Measurements from ENCODE around the gene ACSS3.
"Not testable (repeated sequence)": the region's sequence is repeated elsewhere in the genome, so short reads cannot be mapped to it uniquely, and the experiment has no call there.

ACSS3 gene

GRCh38 chr12:81206429-81206828 is 128.6 kb downstream of the ACSS3 start:
- peak overlapping the region; percentile 61 for H3K27ac ChIP-seq (ENCODE audit: low read depth, low read length)
- H3K36me3 ChIP-seq (ENCODE audit: control insufficient read depth, insufficient read depth, low read length): no peaks in the 10 kb centered on the region
- no peak overlapping the region; the same call in 1 of the 2 replicates for H3K4me3 ChIP-seq (ENCODE audit: low read depth, low read length)
- no peaks in the 10 kb centered on the region for H3K9me3 ChIP-seq (ENCODE audit: control insufficient read depth, insufficient read depth, low read length)
- H3K4me1 ChIP-seq (ENCODE audit: control insufficient read depth, insufficient read depth, low read length): peaks cover 65% of the 10 kb centered on the region
- H3K9ac ChIP-seq (ENCODE audit: low read depth, low read length): no peak overlapping the region
- H3K27me3 ChIP-seq (ENCODE audit: control insufficient read depth, insufficient read depth, low read length): no peaks in the 10 kb centered on the region

- Histone ChIP-seq H3K36me3 (ENCODE audit: control insufficient read depth, insufficient read depth, low read length) (no peaks in the 10 kb centered on the region), H3K9ac (ENCODE audit: low read depth, low read length) (no peak overlapping the region), H3K27me3 (ENCODE audit: control insufficient read depth, insufficient read depth, low read length) (no peaks in the 10 kb centered on the region), H3K27ac (ENCODE audit: low read depth, low read length) (peak overlapping the region; percentile 61), H3K4me1 (ENCODE audit: control insufficient read depth, insufficient read depth, low read length) (peaks cover 73% of the 10 kb centered on the region), H3K9me3 (ENCODE audit: control insufficient read depth, insufficient read depth, low read length) (no peaks in the 10 kb centered on the region), H3K4me3 (ENCODE audit: low read depth, low read length) (no peak overlapping the region)
Measured at GRCh38 chr12:81207173-81207572, 129.3 kb downstream of the ACSS3 start.

- Histone ChIP-seq H3K27me3 (ENCODE audit: control insufficient read depth, insufficient read depth, low read length) (no peaks in the 10 kb centered on the region), H3K4me1 (ENCODE audit: control insufficient read depth, insufficient read depth, low read length) (peaks cover 78% of the 10 kb centered on the region), H3K36me3 (ENCODE audit: control insufficient read depth, insufficient read depth, low read length) (no peaks in the 10 kb centered on the region), H3K27ac (ENCODE audit: low read depth, low read length) (peak overlapping the region; percentile 61), H3K9ac (ENCODE audit: low read depth, low read length) (no peak overlapping the region), H3K9me3 (ENCODE audit: control insufficient read depth, insufficient read depth, low read length) (no peaks in the 10 kb centered on the region), H3K4me3 (ENCODE audit: low read depth, low read length) (no peak overlapping the region)
Measured at GRCh38 chr12:81207664-81208063, 129.8 kb downstream of the ACSS3 start.

DNA sequence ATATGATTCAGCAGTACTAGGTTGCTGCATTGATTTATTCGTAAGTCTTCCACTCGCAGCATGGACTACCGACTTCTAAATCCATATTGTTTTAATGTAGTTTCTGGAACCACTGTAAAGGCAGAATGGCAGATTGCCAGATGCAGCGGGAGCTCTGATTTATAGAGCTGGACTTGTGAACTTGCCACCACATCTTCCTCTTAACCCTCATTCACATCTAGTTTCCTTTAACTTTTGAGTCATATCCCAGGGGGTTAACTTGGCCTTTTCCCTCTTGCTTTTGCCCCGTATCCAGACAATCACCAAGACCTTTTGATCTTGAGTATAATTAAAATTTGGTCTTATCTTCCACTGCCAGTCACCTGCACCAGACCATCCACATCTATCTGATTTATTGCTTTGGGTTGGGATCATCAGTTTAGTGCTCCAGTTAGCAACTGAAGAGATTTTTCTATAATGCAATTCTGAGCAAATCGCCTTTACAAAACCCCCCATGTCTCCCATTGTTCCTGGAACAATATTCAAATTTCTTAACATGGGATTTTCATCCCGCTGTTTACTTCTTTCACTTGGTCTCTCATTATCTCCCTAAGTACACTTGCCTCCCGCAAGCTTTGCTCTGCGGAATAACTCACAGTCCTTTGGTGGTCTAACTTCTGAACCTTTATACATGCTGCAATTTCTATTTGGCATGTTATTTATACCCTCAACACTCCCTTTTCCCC is 130.5 kb downstream of the ACSS3 start:
- Histone ChIP-seq H3K9ac (ENCODE audit: low read depth, low read length) (no peak overlapping the region), H3K9me3 (ENCODE audit: control insufficient read depth, insufficient read depth, low read length) (no peaks in the 10 kb centered on the region), H3K27ac (ENCODE audit: low read depth, low read length) (peak overlapping the region; percentile 73), H3K36me3 (ENCODE audit: control insufficient read depth, insufficient read depth, low read length) (no peaks in the 10 kb centered on the region), H3K4me1 (ENCODE audit: control insufficient read depth, insufficient read depth, low read length) (peaks cover 79% of the 10 kb centered on the region), H3K4me3 (ENCODE audit: low read depth, low read length) (peak overlapping the region; percentile 30), H3K27me3 (ENCODE audit: control insufficient read depth, insufficient read depth, low read length) (no peaks in the 10 kb centered on the region)

DNA sequence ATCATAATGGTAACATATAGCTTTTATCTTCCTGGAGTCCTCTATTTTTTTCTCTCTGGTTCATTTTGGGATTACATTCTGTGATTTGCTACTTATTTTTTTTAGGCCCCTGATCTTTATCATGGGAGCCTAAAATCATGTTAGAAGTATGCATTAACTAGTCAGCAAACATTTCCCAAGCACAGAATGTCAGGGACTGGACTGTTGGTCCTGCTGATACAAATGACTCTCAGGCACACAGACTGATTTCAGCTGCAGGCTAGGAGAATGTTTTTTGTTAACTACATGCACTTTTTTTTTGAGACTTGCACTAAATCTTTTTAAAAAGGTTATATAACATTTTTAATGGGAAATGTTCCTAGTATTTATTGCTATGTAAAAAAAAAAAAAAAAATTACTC is 131.1 kb downstream of the ACSS3 start:
- H3K27me3 ChIP-seq (ENCODE audit: control insufficient read depth, insufficient read depth, low read length): no peaks in the 10 kb centered on the region
- peaks cover 79% of the 10 kb centered on the region for H3K4me1 ChIP-seq (ENCODE audit: control insufficient read depth, insufficient read depth, low read length)
- H3K36me3 ChIP-seq (ENCODE audit: control insufficient read depth, insufficient read depth, low read length): no peaks in the 10 kb centered on the region
- H3K9me3 ChIP-seq (ENCODE audit: control insufficient read depth, insufficient read depth, low read length): no peaks in the 10 kb centered on the region
- no peak overlapping the region for H3K9ac ChIP-seq (ENCODE audit: low read depth, low read length)
- H3K27ac ChIP-seq (ENCODE audit: low read depth, low read length): peak overlapping the region; percentile 73
- H3K4me3 ChIP-seq (ENCODE audit: low read depth, low read length): peak overlapping the region; percentile 30; the same call in 1 of the 2 replicates

DNA sequence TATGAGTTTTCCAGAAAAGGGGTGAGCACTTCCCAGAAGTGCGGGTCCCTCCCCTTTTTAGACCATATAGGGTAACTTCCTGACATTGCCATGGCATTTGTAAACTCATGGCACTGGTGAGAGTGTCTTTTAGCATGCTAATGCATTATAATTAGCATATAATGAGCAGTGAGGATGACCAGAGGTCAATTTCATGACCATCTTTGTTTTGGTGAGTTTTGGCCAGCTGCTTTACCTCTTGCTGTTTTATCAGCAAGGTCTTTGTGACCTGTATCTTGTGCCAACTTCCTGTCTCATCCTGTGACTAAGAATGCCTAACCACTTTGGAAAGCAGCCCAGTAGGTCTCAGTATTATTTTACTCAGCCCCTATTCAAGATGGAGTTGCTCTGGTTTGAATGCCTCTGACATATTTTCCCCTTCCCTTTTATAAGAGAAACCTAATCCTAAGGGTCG is 131.9 kb downstream of the ACSS3 start:
- peaks cover 79% of the 10 kb centered on the region for H3K4me1 ChIP-seq (ENCODE audit: control insufficient read depth, insufficient read depth, low read length)
- H3K9ac ChIP-seq (ENCODE audit: low read depth, low read length); H3K9me3 ChIP-seq (ENCODE audit: control insufficient read depth, insufficient read depth, low read length); H3K27me3 ChIP-seq (ENCODE audit: control insufficient read depth, insufficient read depth, low read length); H3K36me3 ChIP-seq (ENCODE audit: control insufficient read depth, insufficient read depth, low read length): not testable (repeated sequence)
- H3K27ac ChIP-seq (ENCODE audit: low read depth, low read length): peak overlapping the region; percentile 73
- H3K4me3 ChIP-seq (ENCODE audit: low read depth, low read length): 0 out of 2 replicates have a peak overlapping the region, but pooled peaks have one; percentile 29

DNA sequence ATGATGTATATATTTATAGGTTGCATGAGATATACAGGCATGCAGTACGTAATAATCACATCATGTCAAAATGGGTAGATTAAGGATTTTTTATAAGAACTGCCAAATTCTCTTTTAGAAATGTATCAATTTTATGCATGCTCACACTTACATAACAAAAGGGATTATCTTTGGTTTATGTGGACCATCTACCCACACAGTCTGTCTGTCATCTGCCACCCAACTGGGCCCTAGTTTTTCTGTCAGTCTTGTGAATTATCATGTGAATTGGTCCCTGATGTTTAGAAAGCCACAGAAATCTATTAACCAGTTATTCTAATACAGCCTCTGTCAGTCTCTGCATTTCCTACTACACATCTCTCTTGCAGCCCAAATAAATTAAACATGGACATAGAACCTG is 133.4 kb downstream of the ACSS3 start:
- no peak overlapping the region for H3K27ac ChIP-seq (ENCODE audit: low read depth, low read length)
- no peak overlapping the region for H3K9ac ChIP-seq (ENCODE audit: low read depth, low read length)
- H3K27me3 ChIP-seq (ENCODE audit: control insufficient read depth, insufficient read depth, low read length): no peaks in the 10 kb centered on the region
- no peaks in the 10 kb centered on the region for H3K36me3 ChIP-seq (ENCODE audit: control insufficient read depth, insufficient read depth, low read length)
- H3K4me3 ChIP-seq (ENCODE audit: low read depth, low read length): no peak overlapping the region
- no peaks in the 10 kb centered on the region for H3K9me3 ChIP-seq (ENCODE audit: control insufficient read depth, insufficient read depth, low read length)
- peaks cover 65% of the 10 kb centered on the region for H3K4me1 ChIP-seq (ENCODE audit: control insufficient read depth, insufficient read depth, low read length)

DNA sequence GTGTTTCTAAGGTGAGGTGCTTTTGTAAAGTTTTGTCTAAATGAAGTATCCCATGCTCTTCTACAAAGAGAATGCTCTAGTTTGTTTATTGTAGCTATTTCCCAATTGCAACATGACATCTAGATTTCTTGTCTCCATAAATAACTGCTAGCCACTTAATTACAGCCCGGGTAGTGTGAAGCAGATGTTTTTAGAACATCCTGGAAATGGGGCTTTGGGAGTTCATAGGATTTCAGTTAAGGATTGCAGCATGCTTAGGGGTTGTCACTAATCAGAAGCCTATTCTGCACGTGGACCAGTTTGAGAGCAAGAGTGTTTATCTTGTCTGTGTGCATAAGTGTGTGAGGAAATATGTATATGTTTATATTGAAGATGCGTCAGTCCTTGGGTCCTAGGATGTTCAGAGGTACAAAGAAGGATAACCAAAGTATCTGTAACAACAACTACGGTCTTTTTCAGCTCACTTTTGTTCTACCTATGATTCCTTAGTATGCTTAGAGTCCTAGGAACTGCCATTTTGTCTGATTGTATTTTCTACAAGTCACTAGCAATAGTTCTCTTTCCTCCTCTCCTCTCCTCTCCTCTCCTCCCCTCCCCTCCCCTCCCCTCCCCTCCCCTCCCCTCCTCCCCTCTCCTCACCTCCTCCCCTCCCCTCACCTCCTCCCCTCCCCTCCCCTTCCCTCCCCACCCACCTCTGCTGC is 135.3 kb downstream of the ACSS3 start:
- H3K36me3 ChIP-seq (ENCODE audit: control insufficient read depth, insufficient read depth, low read length): no peaks in the 10 kb centered on the region
- H3K27ac ChIP-seq (ENCODE audit: low read depth, low read length): no peak overlapping the region
- H3K27me3 ChIP-seq (ENCODE audit: control insufficient read depth, insufficient read depth, low read length): no peaks in the 10 kb centered on the region
- H3K4me1 ChIP-seq (ENCODE audit: control insufficient read depth, insufficient read depth, low read length): peaks cover 46% of the 10 kb centered on the region
- no peaks in the 10 kb centered on the region for H3K9me3 ChIP-seq (ENCODE audit: control insufficient read depth, insufficient read depth, low read length)
- H3K9ac ChIP-seq (ENCODE audit: low read depth, low read length): no peak overlapping the region
- no peak overlapping the region for H3K4me3 ChIP-seq (ENCODE audit: low read depth, low read length)

DNA sequence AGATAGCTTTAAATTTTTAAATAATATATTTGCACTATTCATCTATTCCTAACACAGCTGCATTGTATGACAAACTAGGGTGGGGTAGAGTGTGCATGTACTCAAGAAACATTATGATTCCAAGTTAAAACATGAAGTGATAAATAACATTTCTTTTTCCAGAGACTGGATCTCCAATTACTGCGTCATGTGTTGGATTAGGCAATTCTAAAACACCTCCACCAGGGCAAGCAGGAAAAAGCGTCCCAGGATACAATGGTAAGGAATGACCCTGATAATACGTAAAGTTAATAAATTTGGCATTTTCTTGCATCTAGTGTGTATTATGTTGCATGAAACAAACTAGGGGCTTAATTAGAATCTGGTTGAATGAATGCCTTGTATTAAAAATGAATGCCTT is 138.9 kb downstream of the ACSS3 start:
- Histone ChIP-seq H3K4me3 (ENCODE audit: low read depth, low read length) (no peak overlapping the region), H3K9me3 (ENCODE audit: control insufficient read depth, insufficient read depth, low read length) (no peaks in the 10 kb centered on the region), H3K36me3 (ENCODE audit: control insufficient read depth, insufficient read depth, low read length) (no peaks in the 10 kb centered on the region), H3K27ac (ENCODE audit: low read depth, low read length) (no peak overlapping the region), H3K9ac (ENCODE audit: low read depth, low read length) (no peak overlapping the region), H3K27me3 (ENCODE audit: control insufficient read depth, insufficient read depth, low read length) (no peaks in the 10 kb centered on the region), H3K4me1 (ENCODE audit: control insufficient read depth, insufficient read depth, low read length) (peaks cover 11% of the 10 kb centered on the region)

GRCh38 chr12:81221681-81222080 is 143.8 kb downstream of the ACSS3 start:
- H3K4me3 ChIP-seq (ENCODE audit: low read depth, low read length): no peak overlapping the region
- no peaks in the 10 kb centered on the region for H3K36me3 ChIP-seq (ENCODE audit: control insufficient read depth, insufficient read depth, low read length)
- H3K9ac ChIP-seq (ENCODE audit: low read depth, low read length): no peak overlapping the region
- no peaks in the 10 kb centered on the region for H3K27me3 ChIP-seq (ENCODE audit: control insufficient read depth, insufficient read depth, low read length)
- no peaks in the 10 kb centered on the region for H3K4me1 ChIP-seq (ENCODE audit: control insufficient read depth, insufficient read depth, low read length)
- H3K27ac ChIP-seq (ENCODE audit: low read depth, low read length): no peak overlapping the region
- H3K9me3 ChIP-seq (ENCODE audit: control insufficient read depth, insufficient read depth, low read length): no peaks in the 10 kb centered on the region

DNA sequence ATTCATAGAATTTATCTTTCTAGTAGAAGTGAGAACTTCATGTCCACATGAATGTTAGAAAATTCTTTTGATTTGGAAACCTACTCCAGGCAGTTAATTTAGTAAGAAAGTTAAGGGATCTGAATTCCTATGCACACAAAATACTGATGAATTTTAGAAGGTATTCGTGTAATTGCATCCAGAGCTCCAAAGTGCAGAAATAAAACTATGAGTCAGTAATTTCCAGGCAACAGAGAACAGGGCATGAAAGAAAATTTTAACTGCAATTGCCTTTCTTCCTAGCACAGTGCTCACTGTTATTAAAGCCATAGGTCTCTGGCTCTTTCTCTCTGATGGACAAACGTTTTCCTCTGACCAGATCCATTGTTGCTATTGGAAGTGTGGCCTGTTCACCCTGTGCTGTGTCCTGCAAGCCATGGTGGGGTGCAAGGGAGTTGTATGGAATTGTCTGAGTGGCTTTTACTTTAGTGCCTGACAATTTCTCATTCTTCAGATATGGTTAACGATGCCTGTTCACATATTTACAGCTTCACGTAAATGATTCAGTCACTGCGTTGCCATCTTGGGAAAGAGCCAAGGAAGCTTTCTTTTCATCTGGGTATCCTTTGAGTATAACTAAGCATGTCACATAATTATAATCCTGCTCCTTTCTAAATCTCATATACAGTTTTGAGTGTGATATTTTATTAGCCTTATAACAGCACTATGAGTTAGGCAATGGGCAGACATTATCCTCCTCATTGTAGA is 145.1 kb downstream of the ACSS3 start:
- Histone ChIP-seq H3K36me3 (ENCODE audit: control insufficient read depth, insufficient read depth, low read length) (no peaks in the 10 kb centered on the region), H3K27ac (ENCODE audit: low read depth, low read length) (no peak overlapping the region), H3K9me3 (ENCODE audit: control insufficient read depth, insufficient read depth, low read length) (no peaks in the 10 kb centered on the region), H3K4me1 (ENCODE audit: control insufficient read depth, insufficient read depth, low read length) (no peaks in the 10 kb centered on the region), H3K27me3 (ENCODE audit: control insufficient read depth, insufficient read depth, low read length) (no peaks in the 10 kb centered on the region), H3K4me3 (ENCODE audit: low read depth, low read length) (no peak overlapping the region), H3K9ac (ENCODE audit: low read depth, low read length) (no peak overlapping the region)

Data from HUES48 (cell line).